NCI-H2196 treated with DMSO at 0.1 percent for 48 hours (cell line): ENCODE data around the gene NMT1.

Source experiments
- DNase-seq: peaks from one replicate; lab custom pipeline; 2025; ENCODE audit not compliant: unreplicated experiment; lab: John Stamatoyannopoulos, UW

Gene NMT1

GRCh38 chr17:45149037-45149668 is 88.0 kb downstream of the NMT1 start:
- peak; percentile 67 for DNase-seq

- DNase-seq, result no peak
Measured at GRCh38 chr17:45149669-45150664, 88.8 kb downstream of the NMT1 start.

GRCh38 chr17:45150911-45151809 is 90.0 kb downstream of the NMT1 start:
- DNase-seq, result no peak

- DNase-seq, result no peak
Measured at GRCh38 chr17:45155029-45155428, 93.9 kb downstream of the NMT1 start.

GRCh38 chr17:45155483-45155882 is 94.4 kb downstream of the NMT1 start:
- DNase-seq, result no peak

- DNase-seq, result no peak
Measured at GRCh38 chr17:45156242-45156641, 95.1 kb downstream of the NMT1 start.
